ENCODE measurements around the gene TMEFF2.
"Not testable (repeated sequence)": the region's sequence is repeated elsewhere in the genome, so short reads cannot be mapped to it uniquely, and the experiment has no call there.

The TMEFF2 gene

DNA sequence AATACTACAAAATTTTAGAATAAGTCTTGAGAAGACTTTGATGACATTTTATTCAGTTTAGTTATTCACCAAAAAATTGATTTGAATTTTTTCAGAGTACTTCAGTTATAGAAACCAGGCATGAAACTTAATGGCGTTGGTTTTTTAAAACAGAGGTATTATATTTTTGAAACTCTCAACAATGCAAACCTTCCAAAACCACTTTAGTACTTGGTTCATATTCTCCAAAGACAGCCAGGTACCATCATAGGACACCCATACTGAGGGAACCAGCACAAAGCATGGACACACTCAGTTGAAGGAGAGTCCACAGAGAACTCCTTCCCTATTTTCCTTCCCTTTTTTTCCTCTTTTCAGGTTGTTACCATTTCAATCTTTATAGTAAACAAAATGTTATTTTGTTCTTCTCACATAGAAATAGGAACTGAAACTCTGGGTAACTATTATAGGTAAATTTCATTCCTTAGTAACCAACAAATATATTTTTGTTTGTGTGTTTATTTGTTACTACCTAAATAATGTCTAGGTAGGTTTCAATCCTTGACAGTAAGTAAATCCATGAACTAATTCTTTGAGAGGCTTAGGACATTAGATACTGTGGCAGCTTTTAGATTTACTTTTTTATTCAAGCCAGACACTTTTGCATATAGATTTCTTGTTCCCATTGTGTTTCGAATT, 95.8 kb downstream of the TMEFF2 start:
- no peak overlapping the region for H3K4me3 ChIP-seq (ENCODE audit: low read length)
- DNase-seq (ENCODE audit: low read depth), result no peak
- TF ChIP-seq, protein P1, sequence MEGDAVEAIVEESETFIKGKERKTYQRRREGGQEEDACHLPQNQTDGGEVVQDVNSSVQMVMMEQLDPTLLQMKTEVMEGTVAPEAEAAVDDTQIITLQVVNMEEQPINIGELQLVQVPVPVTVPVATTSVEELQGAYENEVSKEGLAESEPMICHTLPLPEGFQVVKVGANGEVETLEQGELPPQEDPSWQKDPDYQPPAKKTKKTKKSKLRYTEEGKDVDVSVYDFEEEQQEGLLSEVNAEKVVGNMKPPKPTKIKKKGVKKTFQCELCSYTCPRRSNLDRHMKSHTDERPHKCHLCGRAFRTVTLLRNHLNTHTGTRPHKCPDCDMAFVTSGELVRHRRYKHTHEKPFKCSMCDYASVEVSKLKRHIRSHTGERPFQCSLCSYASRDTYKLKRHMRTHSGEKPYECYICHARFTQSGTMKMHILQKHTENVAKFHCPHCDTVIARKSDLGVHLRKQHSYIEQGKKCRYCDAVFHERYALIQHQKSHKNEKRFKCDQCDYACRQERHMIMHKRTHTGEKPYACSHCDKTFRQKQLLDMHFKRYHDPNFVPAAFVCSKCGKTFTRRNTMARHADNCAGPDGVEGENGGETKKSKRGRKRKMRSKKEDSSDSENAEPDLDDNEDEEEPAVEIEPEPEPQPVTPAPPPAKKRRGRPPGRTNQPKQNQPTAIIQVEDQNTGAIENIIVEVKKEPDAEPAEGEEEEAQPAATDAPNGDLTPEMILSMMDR (conservative IDR thresholded peaks at IDR 0.05; ENCODE audit: low read length), result no peak

DNA sequence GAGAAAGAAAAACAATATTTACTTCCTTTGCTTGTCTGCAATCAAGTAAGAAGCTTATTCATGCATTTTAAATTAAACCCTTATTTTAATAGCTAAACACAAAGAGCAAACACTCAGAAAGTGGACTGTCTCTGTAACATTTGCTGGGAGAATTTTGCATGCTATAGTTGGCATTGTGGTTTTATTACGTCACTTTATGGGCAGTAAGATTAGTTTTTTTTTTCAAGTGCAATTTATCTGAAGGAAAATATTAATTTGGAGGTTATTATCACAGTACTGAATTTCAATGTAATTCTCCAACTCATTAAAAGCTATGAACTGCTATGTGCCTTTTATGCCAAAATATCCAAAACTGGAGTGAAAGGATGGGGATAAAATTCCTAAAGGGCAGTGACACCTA, 103.3 kb downstream of the TMEFF2 start:
- TF ChIP-seq, protein P1 (conservative IDR thresholded peaks at IDR 0.05; ENCODE audit: low read length), result no peak
- H3K4me3 ChIP-seq (ENCODE audit: low read length), result no peak overlapping the region
- peak; percentile 4 for DNase-seq (ENCODE audit: low read depth)

DNA sequence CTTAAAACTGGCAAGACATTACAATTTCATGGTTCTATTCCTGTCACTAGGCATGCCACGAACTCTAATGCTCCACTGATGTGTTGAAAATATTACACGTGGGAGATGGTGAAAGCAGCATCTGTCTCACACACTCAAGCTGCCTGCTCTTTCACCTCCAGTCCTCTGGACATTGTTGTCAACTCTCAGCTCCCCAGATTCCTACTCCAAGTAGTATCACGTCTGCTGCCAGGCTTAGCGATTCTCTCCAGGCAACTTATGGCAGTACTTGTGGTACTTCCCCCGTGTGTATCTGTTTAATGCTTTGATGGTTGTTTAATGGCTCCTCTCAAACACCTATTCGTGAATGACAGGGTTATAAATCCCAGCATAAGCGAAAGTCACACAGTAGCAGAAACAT, 103.8 kb downstream of the TMEFF2 start:
- DNase-seq (ENCODE audit: low read depth), result peak; percentile 5
- TF ChIP-seq, protein P1 (conservative IDR thresholded peaks at IDR 0.05; ENCODE audit: low read length), result no peak
- no peak overlapping the region for H3K4me3 ChIP-seq (ENCODE audit: low read length)

DNA sequence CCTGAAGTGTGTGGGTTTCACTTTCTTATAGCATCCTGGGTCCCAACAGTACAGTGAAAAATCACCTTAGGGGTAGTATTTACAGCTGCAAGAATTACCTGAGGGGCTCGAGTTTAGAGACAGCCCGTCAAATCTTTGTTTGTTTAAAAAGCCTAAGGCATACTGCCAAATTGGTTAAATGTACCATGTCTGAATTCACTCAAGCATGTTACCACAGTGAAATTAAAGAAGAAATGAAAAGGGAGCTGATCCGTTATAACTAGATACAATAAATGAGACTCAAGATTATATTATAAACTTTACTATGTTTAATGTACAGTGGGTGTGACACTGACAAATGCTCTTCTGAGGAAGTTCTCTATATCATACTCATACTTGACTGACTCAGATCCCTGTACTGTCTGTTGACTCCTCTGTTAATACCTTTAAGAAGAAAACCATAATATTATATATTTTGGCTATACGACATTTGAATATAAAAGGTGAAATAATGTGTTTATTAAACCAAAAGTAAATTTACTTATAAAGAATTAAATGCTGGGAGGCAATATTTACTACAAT, 107.3 kb downstream of the TMEFF2 start:
- DNase-seq (ENCODE audit: low read depth), result no peak
- TF ChIP-seq, protein P1 (conservative IDR thresholded peaks at IDR 0.05; ENCODE audit: low read length), result no peak

DNA sequence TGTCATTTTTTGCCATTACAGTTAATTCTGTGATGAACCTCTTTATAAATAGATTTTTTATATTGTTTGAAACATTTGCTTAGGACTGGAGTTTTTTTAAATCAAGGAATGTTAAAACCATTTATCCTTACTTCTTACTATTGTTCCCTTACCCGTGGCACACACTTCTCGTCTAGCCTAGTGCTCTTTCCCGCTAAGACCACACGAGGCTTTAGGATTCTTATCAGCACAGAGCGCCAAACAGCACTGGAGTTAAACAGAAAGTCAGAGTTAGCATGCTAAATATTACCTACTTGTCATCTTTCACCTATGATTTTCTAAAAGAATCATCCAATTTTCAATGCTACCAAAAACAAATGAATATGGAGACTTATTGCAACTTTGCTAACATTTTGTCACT, 112.6 kb downstream of the TMEFF2 start:
- H3K4me3 ChIP-seq (ENCODE audit: low read length), result no peak overlapping the region
- TF ChIP-seq, protein P1 (conservative IDR thresholded peaks at IDR 0.05; ENCODE audit: low read length), result no peak
- no peak for DNase-seq (ENCODE audit: low read depth)

More for the DNA sequence above, 107.3 kb downstream of the TMEFF2 start:
- H3K4me3 ChIP-seq (ENCODE audit: low read length), result no peak overlapping the region

DNA sequence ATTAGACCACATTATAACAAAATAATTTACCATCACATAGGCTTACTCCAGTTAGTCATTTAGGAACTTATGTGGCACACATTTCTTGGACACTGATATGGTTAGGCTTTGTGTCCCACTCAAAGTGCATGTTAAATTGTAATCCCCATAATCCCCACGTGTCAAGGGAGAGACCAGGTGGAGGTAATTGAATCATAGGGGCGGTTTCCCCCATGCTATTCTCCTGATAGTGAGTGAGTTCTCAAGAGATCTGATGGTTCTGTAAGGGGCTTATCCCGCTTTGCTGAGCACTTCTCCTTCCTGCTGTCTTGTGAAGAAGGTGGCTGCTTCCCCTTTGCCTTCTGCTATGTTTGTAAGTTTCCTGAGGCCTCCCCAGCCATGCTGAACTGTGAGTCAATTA, 114.6 kb downstream of the TMEFF2 start:
- DNase-seq (ENCODE audit: low read depth); H3K4me3 ChIP-seq (ENCODE audit: low read length): not testable (repeated sequence)

DNA sequence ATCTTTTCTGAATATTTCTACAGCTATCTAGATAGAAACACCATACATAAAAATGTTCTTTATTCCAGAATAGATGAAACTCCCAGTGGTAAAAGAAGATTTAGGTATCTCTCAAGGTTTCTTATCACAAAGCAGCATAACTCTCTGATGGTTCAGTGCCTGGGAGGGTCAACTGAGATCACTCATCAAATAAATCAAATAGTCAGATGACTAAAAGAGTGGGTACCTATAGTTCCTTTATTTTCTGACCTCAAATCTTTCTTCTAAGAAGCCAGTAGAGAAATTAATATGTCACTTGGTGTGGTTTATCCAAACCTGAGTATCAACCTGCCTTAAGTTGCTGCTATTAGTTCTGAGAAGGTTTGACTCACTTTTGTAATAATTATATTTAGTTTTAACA, 120.9 kb downstream of the TMEFF2 start:
- H3K4me3 ChIP-seq (ENCODE audit: low read length), result no peak overlapping the region
- TF ChIP-seq, protein P1 (conservative IDR thresholded peaks at IDR 0.05; ENCODE audit: low read length), result no peak
- DNase-seq (ENCODE audit: low read depth), result no peak

All from AG10803 (cell line).